PC-3 (cell line): ENCODE measurements around the gene HBE1. TPM values are rescaled to one million over a fixed set of nuclear protein-coding genes. Genes with fewer than 3 reads are reported as not detected.

ENCODE experiments used
- ATAC-seq: fragments of 200-7000 bp; cut with Tn5 transposase; 2 replicates; pipeline ENCODE4 v1.9.1; 2020; ENCODE audit warnings: mild to moderate bottlenecking, moderate library complexity
- BruUV-seq: library from RNA; stranded (reverse); fragments of 400-500 nt; replicated peaks from 2 replicates; lab custom pipeline; 2021; lab: Mats Ljungman, UMichigan
- CTCF ChIA-PET: fragments of 300-600 bp; sonication (Branson Sonifier 250); formaldehyde crosslinking; loops from one replicate; lab custom pipeline; 2022; ENCODE audit warnings: antibody characterized with exemption; lab: Charles Lee
- POLR2A ChIA-PET: fragments of 300-600 bp; sonication (Branson Sonifier 250); formaldehyde crosslinking; loops from one replicate; lab custom pipeline; 2022; ENCODE audit warnings: antibody characterized with exemption; ENCODE audit not compliant: unreplicated experiment; lab: Charles Lee
- DNase-seq: peaks from one replicate; pipeline ENCODE4 v3.0.0-alpha.2; 2015
- H2AFZ ChIP-seq: fragments of 300-600 bp; sonication (generic); 2 replicates; pipeline ENCODE4 v1.6.0; 2016; ENCODE audit warnings: antibody characterized with exemption, low read length
- H3F3A ChIP-seq: fragments of 300-600 bp; sonication (generic); one replicate; pipeline ENCODE4 v1.6.0; 2017; ENCODE audit warnings: antibody characterized with exemption, low read length, control low read depth, mild to moderate bottlenecking; ENCODE audit not compliant: unreplicated experiment
- H3K27ac ChIP-seq: fragments of 300-600 bp; sonication (generic); 2 replicates; pipeline ENCODE4 v1.5.1; 2016; ENCODE audit warnings: mild to moderate bottlenecking, low read length
- H3K27me3 ChIP-seq: fragments of 300-600 bp; sonication (generic); 2 replicates; pipeline ENCODE4 v1.6.1; 2016; ENCODE audit warnings: low read length, mixed read lengths
- H3K36me3 ChIP-seq: fragments of 300-600 bp; sonication (generic); 2 replicates; pipeline ENCODE4 v1.6.1; 2016; ENCODE audit warnings: low read depth, mixed run types, low read length, mixed read lengths
- H3K4me1 ChIP-seq: fragments of 300-600 bp; sonication (generic); 2 replicates; pipeline ENCODE4 v1.5.1; 2016; ENCODE audit warnings: low read length; ENCODE audit not compliant: insufficient read depth
- H3K4me2 ChIP-seq: fragments of 300-600 bp; sonication (generic); 2 replicates; pipeline ENCODE4 v1.6.0; 2016; ENCODE audit warnings: low read length
- H3K4me3 ChIP-seq: fragments of 300-600 bp; sonication (generic); 2 replicates; pipeline ENCODE4 v1.5.1; 2016; ENCODE audit warnings: mild to moderate bottlenecking, low read length, mixed read lengths
- H3K79me2 ChIP-seq: fragments of 300-600 bp; sonication (generic); 2 replicates; pipeline ENCODE4 v1.6.1; 2017; ENCODE audit warnings: low read length, mixed read lengths
- H3K9ac ChIP-seq: fragments of 300-600 bp; sonication (generic); 2 replicates; pipeline ENCODE4 v1.6.0; 2016; ENCODE audit warnings: mild to moderate bottlenecking, low read length
- H3K9me2 ChIP-seq: fragments of 300-600 bp; sonication (generic); replicated peaks from 2 replicates; pipeline ENCODE4 v1.6.1; 2016; ENCODE audit warnings: mixed run types, low read length, mixed read lengths
- H3K9me3 ChIP-seq: fragments of 300-600 bp; sonication (generic); 2 replicates; pipeline ENCODE4 v1.6.1; 2016; ENCODE audit warnings: low read length, mixed read lengths
- H4K20me1 ChIP-seq: fragments of 300-600 bp; sonication (generic); 2 replicates; pipeline ENCODE4 v1.6.1; 2016; ENCODE audit warnings: low read length, mixed read lengths
- CTCF ChIP-seq: fragments of 300-600 bp; sonication (generic); conservative IDR thresholded peaks from 2 replicates; pipeline ENCODE4 v1.5.1; 2017; ENCODE audit warnings: antibody characterized with exemption, low read depth, mild to moderate bottlenecking, low read length
- EZH2 ChIP-seq: fragments of 300-600 bp; sonication (generic); IDR thresholded peaks from one replicate; pipeline ENCODE4 v1.6.1; 2017; ENCODE audit warnings: antibody characterized with exemption, mild to moderate bottlenecking, low read length; ENCODE audit not compliant: unreplicated experiment
- EZH2phosphoT487 ChIP-seq: fragments of 300-600 bp; sonication (generic); IDR thresholded peaks from 2 replicates; pipeline ENCODE4 v1.6.1; 2018; ENCODE audit warnings: mild to moderate bottlenecking, antibody characterized with exemption, low read length, borderline replicate concordance
- intact Hi-C: fragments of 100-400 bp; cut with micrococcal nuclease; formaldehyde crosslinking; loops from 2 replicates; pipeline ENCODE4 v1.9.0; 2023
- total RNA-seq: library from RNA; depleted of rRNA; stranded (reverse); fragments of >200 nt; gene quantifications from 2 replicates; pipeline ENCODE4 v1.2.3, GENCODE V29; 2014

Gene HBE1
- total RNA-seq, 1 experiment from 2014 or later: 0.62 TPM

DNA sequence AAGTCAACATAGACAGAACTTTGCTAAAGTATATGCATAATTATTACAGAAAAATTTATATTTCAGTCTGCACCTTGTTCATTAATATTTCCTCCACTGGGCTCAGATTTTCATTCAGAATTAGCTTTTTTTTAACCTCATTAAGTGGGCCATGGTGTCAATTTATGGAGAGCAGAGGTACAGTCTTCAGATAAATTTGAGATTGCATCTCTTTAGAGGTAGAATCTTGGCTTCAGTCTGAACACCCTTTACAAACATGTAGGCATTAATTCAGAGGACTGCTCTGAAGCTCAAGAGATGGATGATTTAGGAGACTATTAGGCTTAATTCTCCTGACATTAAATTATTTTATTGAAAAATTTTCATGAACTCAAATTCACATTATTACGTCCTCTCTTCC, 39.5 kb downstream of the HBE1 start:
- POLR2A ChIA-PET: no interaction called here
- Histone ChIP-seq H3K4me3 (no peak overlapping the region), H3K9ac (no peak overlapping the region), H3K79me2 (no peaks in the 10 kb centered on the region), H3F3A (no peaks in the 10 kb centered on the region), H3K9me2 (no peaks in the 10 kb centered on the region), H3K27ac (no peak overlapping the region), H3K4me1 (no peaks in the 10 kb centered on the region), H3K36me3 (no peaks in the 10 kb centered on the region), H2AFZ (no peak overlapping the region), H3K9me3 (no peaks in the 10 kb centered on the region), H3K27me3 (no peaks in the 10 kb centered on the region), H3K4me2 (no peak overlapping the region), H4K20me1 (no peaks in the 10 kb centered on the region)
- intact Hi-C loops: no loop called here
- TF ChIP-seq CTCF: no peak
- no peak for TF ChIP-seq EZH2phosphoT487
- no peak for TF ChIP-seq EZH2
- no peak for ATAC-seq
- no TSS peak for BruUV-seq
- CTCF ChIA-PET: no interaction called here
- no peak for DNase-seq

- Histone ChIP-seq H2AFZ (no peak overlapping the region), H3K4me2 (no peak overlapping the region), H3F3A (no peaks in the 10 kb centered on the region), H3K9me3 (no peaks in the 10 kb centered on the region), H3K79me2 (no peaks in the 10 kb centered on the region), H3K9me2 (no peaks in the 10 kb centered on the region), H3K4me3 (no peak overlapping the region), H4K20me1 (no peaks in the 10 kb centered on the region), H3K27me3 (no peaks in the 10 kb centered on the region), H3K9ac (no peak overlapping the region), H3K36me3 (no peaks in the 10 kb centered on the region), H3K4me1 (no peaks in the 10 kb centered on the region), H3K27ac (no peak overlapping the region)
- TF ChIP-seq CTCF: no peak
- no peak for TF ChIP-seq EZH2phosphoT487
- no peak for TF ChIP-seq EZH2
- CTCF ChIA-PET: no interaction called here
- POLR2A ChIA-PET: no interaction called here
- intact Hi-C loops: no loop called here
- ATAC-seq: no peak
- DNase-seq: no peak
- no TSS peak for BruUV-seq
Measured at GRCh38 chr11:5229796-5230195, 39.9 kb downstream of the HBE1 start.

DNA sequence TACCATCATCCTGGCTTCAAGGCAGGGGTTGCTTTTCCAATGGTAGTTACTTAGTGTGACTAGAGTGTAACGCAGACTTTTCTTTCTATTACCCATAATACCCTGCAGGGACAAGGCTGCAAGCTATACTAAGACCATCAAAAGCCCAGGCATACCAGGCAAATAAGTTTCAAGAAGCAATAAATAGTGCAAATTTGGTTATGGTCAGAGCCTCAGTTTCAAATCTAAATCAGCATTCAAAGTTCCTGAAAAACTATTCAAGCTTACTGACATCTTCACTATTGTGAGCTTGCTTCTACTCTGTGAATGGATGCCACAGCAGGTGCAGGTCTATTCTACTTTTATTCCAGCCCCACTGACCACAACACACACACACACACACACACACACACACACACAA, 40.4 kb downstream of the HBE1 start:
- ATAC-seq: no peak
- no peak overlapping the region for H3K9ac ChIP-seq
- H3K27ac ChIP-seq: no peak overlapping the region
- H3K79me2 ChIP-seq: no peaks in the 10 kb centered on the region
- H3K4me3 ChIP-seq: no peak overlapping the region
- H2AFZ ChIP-seq: no peak overlapping the region
- H3K9me3 ChIP-seq: no peaks in the 10 kb centered on the region
- CTCF ChIA-PET: no interaction called here
- H3K9me2 ChIP-seq: no peaks in the 10 kb centered on the region
- intact Hi-C loops: no loop called here
- no peaks in the 10 kb centered on the region for H4K20me1 ChIP-seq
- no peaks in the 10 kb centered on the region for H3F3A ChIP-seq
- H3K36me3 ChIP-seq: no peaks in the 10 kb centered on the region
- no TSS peak for BruUV-seq
- H3K4me2 ChIP-seq: no peak overlapping the region
- POLR2A ChIA-PET: no interaction called here
- TF ChIP-seq EZH2 (no peak), EZH2phosphoT487 (no peak), CTCF (no peak)
- DNase-seq: no peak
- no peaks in the 10 kb centered on the region for H3K27me3 ChIP-seq
- no peaks in the 10 kb centered on the region for H3K4me1 ChIP-seq
